ENCODE data around the gene CIT. TPM values are rescaled to one million over a fixed set of nuclear protein-coding genes. Genes with fewer than 3 reads are reported as not detected.

The CIT gene
- total and polyA plus RNA-seq, 2 experiments from 2014 or later, result 1.4 to 30.3 TPM

DNA sequence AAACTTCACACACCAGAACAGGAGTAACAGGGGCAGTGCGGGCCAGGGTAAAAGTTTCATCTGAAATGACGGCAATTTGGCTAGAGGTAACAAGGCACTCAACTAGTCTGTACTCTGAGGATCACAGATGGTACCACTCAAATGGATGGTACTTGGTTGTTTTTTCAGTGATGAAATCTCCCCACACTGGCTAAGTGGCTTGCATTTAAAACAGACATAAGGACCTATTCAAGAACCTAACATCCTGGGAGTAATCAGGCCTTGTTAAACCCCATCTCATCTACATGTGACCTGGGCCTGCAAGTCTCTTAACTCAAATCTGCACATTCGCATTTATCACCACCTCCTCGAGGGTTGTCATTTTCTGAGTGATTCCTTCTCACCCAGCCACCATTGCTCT, 118.4 kb downstream of the CIT start:
- Histone ChIP-seq H3K27ac (no peak overlapping the region), H3K4me1 (ENCODE audit: low read depth) (no peaks in the 10 kb centered on the region), H3K9me3 (ENCODE audit: low read depth) (no peaks in the 10 kb centered on the region), H3K27me3 (no peaks in the 10 kb centered on the region), H3K4me3 (no peak overlapping the region), H3K36me3 (no peaks in the 10 kb centered on the region)
- no peak for DNase-seq (ENCODE audit: low read depth in 1 of 2, low spot score in 1 of 2)
- no peak for TF ChIP-seq CTCF (IDR thresholded peaks at IDR 0.05; ENCODE audit: low read depth, low read length)

- no peak for TF ChIP-seq CTCF (IDR thresholded peaks at IDR 0.05; ENCODE audit: low read depth, low read length)
- no peak overlapping the region for H3K27ac ChIP-seq
- H3K36me3 ChIP-seq, result no peaks in the 10 kb centered on the region
- no peaks in the 10 kb centered on the region for H3K4me1 ChIP-seq (ENCODE audit: low read depth)
- DNase-seq (ENCODE audit: low read depth in 1 of 2, low spot score in 1 of 2), result no peak
- H3K27me3 ChIP-seq, result no peaks in the 10 kb centered on the region
- no peaks in the 10 kb centered on the region for H3K9me3 ChIP-seq (ENCODE audit: low read depth)
- H3K4me3 ChIP-seq, result no peak overlapping the region
Observed at GRCh38 chr12:119758234-119758633, 118.9 kb downstream of the CIT start.

DNA sequence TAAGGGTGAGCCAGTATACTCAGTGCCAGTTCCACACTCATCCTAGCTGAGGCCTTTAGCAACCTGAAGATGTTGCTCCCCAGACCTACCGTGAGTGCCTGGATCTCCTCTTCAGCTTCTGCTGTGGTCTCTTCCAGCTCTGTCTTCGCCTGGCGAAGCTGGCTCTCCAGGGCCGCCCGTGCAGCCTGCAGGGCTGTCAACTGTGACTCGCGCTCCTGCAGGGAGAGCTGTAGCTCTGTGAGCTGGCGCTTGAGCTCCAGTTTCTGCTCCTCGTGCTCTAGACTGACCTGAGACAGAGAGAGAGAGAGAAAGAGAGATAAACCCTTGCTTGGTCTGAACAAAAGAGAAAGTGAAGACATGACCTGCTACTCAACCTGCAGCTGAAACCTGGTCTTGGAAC, 125.2 kb downstream of the CIT start:
- no peak for DNase-seq (ENCODE audit: low read depth in 1 of 2, low spot score in 1 of 2)
- H3K36me3 ChIP-seq, result no peaks in the 10 kb centered on the region

DNA sequence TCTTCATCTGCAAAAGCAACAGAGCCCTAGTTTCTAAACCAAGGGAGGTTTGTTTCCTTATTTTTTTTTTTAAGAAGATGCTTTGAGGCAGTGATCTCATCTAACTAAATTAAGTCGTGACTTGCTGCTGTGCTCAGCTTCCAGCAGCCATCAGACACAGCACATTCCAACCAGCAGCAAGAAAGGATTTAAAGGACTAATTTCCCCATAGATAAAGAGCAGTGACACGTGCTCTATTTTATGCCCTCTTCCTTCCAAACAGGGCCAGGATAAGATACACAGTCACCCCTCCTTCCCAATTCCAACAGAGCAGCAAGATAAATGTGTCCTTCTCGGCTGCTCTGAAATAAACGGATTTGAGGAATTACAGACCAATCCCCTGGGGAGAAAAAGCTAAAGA, 127.5 kb downstream of the CIT start:
- H3K36me3 ChIP-seq, result no peaks in the 10 kb centered on the region
- peak in 1 of 2 donors; percentile 16 for DNase-seq (ENCODE audit: low read depth in 1 of 2, low spot score in 1 of 2)
- no peaks in the 10 kb centered on the region for H3K4me1 ChIP-seq (ENCODE audit: low read depth)
- H3K4me3 ChIP-seq, result no peak overlapping the region
- H3K27ac ChIP-seq, result no peak overlapping the region
- no peaks in the 10 kb centered on the region for H3K9me3 ChIP-seq (ENCODE audit: low read depth)
- TF ChIP-seq CTCF (IDR thresholded peaks at IDR 0.05; ENCODE audit: low read depth, low read length), result no peak
- H3K27me3 ChIP-seq, result no peaks in the 10 kb centered on the region

More for the DNA sequence above, 125.2 kb downstream of the CIT start:
- Histone ChIP-seq H3K4me3 (no peak overlapping the region), H3K27me3 (no peaks in the 10 kb centered on the region), H3K4me1 (ENCODE audit: low read depth) (no peaks in the 10 kb centered on the region), H3K9me3 (ENCODE audit: low read depth) (no peaks in the 10 kb centered on the region), H3K27ac (no peak overlapping the region)
- no peak for TF ChIP-seq CTCF (IDR thresholded peaks at IDR 0.05; ENCODE audit: low read depth, low read length)

- Histone ChIP-seq H3K9me3 (ENCODE audit: low read depth) (no peaks in the 10 kb centered on the region), H3K4me3 (no peak overlapping the region), H3K27me3 (no peaks in the 10 kb centered on the region), H3K4me1 (ENCODE audit: low read depth) (no peaks in the 10 kb centered on the region), H3K27ac (no peak overlapping the region), H3K36me3 (no peaks in the 10 kb centered on the region)
- DNase-seq (ENCODE audit: low read depth in 1 of 2, low spot score in 1 of 2), result no peak
- no peak for TF ChIP-seq CTCF (IDR thresholded peaks at IDR 0.05; ENCODE audit: low read depth, low read length)
Observed at GRCh38 chr12:119748497-119748896, 128.6 kb downstream of the CIT start.

DNA sequence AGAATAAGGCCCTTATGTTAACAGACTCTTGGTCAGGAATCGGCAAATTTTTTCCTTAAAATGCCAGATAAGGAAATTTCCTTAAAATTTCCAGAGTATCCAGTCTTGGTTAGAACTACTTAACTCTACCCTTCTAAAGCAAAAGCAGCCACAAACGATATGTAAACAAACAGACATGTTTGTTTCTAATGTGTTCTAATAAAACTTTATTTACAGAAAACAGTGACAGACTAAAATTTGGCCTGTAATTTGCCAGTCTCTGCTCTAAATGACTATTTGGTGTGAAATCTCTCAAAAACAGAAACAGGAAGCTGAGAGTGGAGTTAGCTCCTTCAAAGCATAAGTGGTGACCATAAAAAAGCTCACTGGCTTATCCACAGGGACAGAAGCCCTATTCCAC, 131.0 kb downstream of the CIT start:
- Histone ChIP-seq H3K27ac (no peak overlapping the region), H3K27me3 (no peaks in the 10 kb centered on the region), H3K4me1 (ENCODE audit: low read depth) (no peaks in the 10 kb centered on the region), H3K9me3 (ENCODE audit: low read depth) (no peaks in the 10 kb centered on the region), H3K4me3 (no peak overlapping the region), H3K36me3 (no peaks in the 10 kb centered on the region)
- no peak for TF ChIP-seq CTCF (IDR thresholded peaks at IDR 0.05; ENCODE audit: low read depth, low read length)
- no peak for DNase-seq (ENCODE audit: low read depth in 1 of 2, low spot score in 1 of 2)

Data from cardiac muscle cell (in vitro differentiated cells and primary cell).